Activated naive CD4-positive, alpha-beta T cell treated with anti-CD3 and anti-CD28 coated beads, Interleukin-2, amount 50 U/mL, for 16 hours (primary cell): ENCODE results near the gene NR4A1.

Experiments used
- DNase-seq: peaks from one replicate; pipeline ENCODE4 v3.0.0-alpha.2; 2020

Gene NR4A1

DNA sequence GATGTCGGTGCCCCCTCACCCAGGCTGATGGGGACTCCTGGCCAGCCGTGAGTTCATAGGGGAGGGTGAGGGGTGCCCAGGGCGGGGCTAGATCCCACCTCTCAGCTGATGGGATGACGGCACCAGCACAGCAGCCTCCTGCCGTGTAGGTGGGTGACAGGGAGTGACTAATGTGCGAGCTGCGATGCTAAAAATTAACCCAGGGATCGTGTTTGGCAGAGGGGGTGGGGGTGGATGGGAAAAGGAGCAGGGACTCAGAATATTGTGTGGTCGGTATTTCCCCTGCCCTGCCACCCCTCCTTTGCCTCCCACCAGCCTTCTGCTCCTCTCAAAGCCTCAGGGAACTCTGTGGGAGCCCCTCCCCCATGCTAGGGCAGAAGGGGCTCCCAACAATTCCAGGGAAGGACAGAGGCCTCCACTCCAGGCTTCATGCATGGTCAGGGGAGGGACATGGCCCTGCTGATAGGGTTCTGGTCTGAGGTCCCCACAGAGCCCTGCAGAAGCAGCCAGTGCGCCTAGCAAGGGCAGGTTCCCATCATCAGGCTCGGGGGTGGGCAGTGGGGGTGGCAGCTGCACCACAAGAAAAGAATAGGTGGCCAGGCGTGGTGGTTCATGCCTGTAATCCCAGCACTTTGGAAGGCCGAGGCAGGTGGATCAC is 32.0 kb upstream of the NR4A1 start:
- DNase-seq = no peak

DNA sequence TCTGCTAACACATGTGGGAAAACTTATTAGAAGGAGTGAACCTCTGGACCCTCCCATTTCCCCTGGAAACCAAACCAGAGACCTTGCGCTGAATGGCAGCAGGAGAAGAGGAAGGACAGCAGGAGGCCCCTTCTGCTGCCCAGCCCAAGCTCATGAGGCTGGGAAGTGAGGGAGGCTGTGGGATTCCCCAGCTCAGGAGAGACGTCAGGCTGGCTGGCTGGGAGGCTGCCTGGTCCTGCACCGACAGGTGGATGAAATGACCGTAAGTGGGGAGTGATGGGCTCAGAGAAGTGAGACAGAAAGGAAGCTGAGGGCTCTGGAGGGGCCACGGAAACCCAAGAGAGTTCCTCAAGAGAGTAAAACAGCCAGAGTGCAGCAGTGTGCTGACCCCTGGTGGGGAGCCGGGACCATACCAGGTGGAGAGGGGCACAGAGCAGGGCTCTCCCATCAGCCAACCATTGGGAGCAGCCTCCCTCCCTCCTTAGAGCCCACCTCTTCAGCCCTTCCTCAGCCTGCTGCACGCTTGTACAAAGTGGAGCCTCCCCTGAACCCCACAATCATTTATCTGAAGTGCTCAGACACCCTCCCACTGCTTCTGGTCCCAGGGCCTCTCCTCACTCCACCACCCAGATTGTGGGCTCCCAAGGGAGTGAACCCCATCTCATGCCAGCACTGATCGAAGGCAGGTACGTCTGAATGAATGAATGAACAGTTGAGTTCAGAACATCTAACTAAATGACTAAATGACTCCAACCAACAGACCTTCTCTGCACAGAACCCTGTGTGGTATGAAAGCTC is 30.5 kb upstream of the NR4A1 start:
- DNase-seq = peak; percentile 67

DNA sequence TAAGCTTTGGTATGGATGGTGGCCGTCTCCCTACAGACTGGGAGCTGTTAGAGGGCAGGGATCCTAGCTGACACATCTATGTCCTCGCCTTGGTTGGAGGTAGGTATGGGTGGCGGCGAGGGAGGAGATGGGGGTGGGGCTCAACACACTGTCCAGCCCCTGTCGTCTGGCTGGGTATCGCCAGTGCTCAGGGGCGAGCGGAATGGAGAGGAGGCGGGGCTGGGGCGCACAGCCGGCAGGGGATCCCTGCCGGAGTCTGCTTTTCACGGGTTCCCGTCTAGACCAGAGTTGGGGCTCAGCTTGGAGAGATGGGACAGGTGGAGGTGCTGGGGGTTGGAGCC is 28.4 kb upstream of the NR4A1 start:
- DNase-seq = no peak

DNA sequence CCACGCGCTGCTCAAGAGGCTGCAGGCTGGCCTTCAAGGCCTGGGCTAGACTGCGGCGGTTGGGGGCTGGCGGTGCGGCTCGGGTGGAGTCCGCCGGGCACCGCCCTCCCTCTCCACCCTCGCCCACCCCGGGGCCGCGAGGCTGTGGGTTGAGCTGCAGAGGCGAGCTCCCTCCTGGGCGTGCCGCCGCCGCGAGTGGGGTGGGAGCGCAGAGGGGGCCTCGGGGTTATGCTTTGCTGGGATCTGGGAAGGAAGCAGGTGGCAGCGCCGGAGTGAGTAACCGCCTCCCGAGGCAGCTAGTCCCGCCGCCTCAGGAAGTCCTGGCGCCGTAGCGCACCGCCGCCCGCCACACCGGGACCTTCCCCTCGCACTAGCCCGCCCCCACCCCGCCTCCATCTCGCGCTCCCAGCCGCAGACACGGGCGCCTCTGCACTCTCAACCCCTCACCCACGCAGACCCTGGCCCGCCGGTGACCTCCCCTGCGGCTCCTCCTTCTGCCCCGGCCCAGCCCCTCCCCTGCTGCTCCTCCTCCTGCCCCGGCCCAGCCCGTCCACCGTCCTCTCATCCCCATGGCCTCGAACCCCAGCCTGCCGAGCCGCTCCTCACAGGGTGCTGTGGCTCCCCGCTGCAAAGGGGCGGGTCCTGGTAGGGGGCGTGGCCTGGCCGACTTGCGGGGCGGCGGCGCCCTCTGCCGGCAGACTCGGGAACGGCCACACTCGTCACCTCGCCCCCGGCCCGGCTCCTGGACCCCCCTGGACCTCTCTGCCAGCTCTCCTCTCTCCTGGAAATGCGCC is 27.9 kb upstream of the NR4A1 start:
- DNase-seq = peak; percentile 93

DNA sequence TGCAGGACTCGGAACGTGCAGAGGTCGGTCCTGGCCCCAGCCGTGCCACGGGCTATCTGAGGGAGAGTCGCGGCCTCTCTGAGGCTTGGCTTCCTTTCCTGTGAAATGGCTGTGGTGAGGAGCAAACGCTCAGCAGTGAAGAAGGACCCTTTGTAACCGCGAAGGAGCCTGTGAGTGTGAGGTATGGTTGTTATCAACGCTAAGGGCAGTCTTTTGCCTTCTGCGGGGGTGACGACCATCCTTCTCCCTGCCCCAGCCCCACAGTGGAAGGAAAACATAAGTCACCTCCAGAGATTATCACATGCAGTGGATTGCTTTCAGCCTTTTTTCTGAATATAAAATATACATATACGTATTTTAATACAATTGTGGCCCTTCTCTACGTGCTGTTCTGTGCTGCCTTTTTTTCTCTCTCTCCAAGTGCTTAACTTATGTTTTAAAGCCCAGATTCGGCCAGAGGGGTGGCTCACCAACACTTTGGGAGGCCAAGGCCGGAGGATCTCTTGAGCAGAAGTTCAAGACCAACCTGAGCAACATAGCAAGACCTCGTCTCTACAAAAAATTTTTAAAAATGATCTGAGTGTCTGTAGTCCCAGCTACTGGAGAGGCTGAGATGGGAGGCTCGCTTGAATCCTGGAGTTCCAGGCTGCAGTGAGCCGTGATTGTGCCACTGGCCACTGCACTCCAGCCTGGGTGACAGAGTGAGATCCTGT is 27.1 kb upstream of the NR4A1 start:
- no peak for DNase-seq

DNA sequence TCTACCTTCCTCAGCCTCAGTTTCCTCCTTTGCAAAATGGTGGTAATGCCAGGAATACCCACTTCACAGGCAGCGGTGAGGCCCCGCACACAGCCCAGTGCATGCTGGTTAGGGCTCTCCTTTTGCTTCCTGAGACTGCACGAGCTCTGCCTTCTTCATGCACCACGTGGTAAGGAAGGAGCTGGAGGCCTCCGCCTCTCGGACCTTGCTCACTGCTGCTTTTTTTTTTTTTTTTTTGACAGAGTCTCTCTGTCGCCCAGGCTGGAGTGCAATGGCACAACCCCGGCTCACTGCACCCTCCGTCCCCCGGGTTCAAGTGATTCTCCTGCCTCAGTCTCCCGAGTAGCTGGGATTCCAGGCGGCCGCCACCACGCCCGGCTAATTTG is 26.4 kb upstream of the NR4A1 start:
- DNase-seq = peak; percentile 45

DNA sequence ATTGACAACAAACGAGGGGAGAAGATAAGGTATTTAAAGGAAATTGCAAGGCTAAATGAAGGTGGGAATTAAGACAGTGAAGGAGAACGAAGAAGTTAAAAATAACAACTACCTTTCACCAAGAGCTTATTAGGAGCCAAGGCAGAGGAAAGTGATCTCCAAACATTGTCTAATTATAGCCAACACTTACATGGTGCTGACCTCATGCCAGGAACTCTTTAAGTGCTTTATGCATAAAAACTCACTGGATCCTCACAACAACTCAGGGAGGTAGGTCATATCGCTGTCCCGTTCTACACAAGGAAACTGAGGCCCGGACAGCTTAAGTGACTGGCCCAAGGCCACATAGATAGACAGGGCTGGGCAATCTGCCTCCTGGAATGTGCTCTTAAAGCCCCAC is 25.0 kb upstream of the NR4A1 start:
- no peak for DNase-seq

DNA sequence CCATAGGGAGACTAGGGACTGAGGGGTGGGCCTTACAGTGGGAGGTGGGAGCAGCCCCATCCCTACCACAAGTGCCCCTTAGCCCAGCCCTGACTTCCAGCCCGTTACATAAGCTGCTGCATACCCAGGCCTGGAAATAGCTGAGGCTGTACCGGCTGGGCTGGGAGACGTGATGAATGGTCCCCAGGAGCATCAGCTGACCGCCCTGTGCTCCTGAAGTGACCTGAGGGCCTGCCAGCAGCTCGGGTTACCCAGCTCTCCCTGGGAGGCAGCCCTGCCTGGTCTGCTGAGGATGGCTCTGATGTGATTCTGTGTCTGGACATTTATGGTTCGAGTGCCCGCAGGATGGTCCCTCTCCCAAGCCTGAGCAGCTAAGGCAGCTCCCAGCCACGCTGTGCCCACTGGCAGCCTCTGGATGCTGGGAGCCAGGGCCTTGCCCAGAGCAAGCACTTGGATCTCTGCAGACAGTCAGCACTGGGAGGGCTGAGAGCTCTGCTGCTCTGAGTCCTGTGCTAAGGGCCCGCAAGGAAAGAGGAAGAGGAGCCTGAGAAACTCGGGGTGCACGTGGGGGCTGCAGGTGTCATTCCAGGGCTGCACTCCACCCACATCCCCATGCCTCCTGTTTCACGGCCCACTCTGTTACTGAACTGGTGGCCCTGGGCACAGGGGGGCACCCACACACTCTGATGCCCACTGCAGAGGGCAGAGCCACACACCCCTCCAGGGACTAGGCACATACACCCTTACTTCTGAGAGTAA is 24.0 kb upstream of the NR4A1 start:
- no peak for DNase-seq

DNA sequence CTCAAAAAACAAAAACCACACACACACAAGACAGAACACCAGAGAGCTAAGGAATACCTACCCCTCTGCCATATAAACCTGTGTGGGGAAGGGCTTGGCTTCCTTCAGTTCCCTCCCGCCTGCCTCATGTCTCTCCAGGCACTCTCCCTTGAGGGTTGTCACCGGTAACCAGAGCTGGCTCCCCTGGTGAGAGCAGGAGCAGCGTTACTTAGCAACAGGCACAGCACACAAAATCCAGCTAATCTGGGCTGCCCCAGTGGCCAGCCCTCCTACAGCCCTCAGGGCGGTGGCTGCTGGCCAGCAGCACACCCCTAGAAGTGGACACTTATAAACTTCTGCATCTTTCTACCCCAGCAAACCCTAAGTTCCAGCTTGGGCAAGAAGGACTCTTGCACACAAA is 21.6 kb upstream of the NR4A1 start:
- no peak for DNase-seq

DNA sequence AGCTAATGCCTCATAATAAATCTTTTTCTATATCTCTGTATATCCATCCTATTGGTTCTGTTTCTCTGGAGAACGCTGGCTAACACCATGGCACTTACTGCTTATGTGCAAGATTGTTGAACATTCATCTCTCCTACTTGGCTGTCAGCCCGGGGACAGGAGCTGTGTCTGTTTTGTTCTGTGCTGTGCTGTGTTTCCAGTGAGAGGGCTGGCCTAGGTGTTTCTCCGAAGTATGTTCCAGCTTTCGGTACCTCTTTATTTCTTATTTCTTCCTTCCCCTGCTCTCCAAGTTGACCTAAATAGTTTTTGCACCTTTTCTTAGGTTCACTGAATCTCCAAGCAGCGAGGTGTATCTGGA is 18.8 kb upstream of the NR4A1 start:
- no peak for DNase-seq

DNA sequence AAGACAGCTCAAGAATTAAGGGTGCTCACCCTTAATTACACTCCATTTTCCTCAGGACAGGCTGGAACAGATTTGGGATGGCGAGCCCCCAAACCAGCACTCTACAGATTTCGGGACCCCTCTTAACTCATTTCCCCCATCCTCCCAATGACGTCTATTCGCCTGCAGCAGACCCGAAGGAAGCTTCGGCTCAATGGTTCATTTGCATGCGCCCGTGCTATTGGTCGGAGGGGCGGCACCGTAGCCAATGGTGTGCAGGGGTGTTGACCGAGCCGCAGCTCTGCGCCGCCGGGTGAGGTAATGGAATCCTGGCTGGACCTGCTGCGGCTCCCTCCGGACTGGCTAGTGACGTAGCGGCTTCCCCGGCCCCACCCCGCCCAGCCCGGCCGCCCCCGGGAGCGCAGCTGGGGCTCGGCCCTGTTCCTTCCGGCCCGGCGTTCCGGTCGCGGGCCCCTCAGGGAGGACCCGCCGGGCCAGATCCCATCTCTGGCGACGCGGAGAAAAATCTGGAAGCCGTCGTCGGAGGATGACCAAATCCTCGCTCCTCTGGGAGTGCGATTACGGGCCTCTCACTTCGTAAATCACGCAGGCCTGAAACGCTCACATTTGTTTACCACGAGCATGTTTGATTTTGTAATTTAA is 18.3 kb upstream of the NR4A1 start:
- DNase-seq = peak; percentile 84

DNA sequence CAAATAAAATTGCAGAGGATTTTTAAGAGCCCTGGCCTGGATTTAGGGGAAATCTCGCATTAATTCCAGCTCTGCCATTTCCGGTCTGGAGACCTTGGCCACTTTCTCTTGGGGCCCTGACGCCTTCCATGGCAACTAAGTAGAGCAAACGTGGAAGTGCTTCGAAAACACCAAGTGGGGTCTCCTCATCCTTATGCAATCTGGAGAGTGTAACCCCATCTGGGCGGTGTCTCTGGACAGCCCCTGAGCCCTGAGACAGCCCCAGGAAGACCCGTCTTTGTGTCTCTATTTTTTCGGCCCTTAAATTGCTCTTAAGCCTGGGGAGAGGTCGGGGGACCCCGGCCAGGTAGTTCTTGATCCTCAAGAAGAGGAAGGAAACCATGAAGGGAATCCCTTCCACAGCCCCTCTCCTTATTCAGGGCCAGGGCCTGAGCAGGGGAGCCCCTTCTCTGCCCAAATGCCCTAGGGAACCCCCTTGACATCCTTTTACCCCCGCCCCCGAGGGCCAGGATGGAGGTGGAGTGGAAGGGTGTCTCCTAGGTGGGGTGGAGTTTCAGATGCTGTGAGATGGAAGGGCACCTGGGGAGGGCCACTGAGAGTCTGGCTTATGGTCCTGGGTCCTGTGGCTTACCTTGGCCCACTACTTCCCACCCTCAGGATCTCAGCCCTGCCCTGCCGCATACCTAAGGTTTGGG is 17.6 kb upstream of the NR4A1 start:
- no peak for DNase-seq

DNA sequence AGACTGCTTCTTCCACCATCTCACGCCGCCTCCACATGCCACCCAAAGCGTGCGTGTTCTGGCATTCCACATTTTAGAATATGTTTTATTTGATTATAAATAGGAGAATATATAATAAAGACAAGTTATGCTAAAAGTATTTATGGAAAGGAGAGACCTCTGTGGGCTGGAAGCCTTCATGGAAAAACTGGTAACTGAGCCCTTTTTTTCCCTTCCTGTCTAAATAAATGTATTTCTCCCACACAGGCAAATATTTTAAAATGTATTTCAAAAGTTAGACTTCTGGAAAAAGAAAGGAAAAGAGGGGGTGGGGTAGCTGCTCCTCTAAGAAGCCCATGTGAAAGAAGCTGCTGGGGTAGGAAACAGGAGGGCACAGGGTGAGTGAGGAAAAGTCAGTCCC is 16.1 kb upstream of the NR4A1 start:
- no peak for DNase-seq

DNA sequence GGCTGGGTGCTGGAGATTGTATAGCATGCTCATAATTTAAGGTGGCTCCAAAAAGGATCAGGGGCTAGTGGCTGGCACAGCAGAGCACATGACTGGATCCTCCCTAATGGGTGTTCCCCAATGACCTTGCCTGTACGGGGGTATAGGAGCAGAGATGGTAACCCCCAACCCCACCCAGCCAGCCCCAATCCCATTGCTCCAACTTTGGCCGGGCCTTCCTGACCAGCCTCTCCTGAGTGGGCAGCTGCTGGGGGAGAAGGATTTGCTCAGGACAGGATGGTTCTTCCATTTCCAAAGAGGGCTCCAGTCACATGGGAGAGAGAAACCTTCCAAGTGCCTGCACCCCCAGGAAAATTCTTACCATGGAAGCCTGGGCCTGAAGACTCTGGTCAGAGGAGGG is 15.3 kb upstream of the NR4A1 start:
- DNase-seq = no peak

DNA sequence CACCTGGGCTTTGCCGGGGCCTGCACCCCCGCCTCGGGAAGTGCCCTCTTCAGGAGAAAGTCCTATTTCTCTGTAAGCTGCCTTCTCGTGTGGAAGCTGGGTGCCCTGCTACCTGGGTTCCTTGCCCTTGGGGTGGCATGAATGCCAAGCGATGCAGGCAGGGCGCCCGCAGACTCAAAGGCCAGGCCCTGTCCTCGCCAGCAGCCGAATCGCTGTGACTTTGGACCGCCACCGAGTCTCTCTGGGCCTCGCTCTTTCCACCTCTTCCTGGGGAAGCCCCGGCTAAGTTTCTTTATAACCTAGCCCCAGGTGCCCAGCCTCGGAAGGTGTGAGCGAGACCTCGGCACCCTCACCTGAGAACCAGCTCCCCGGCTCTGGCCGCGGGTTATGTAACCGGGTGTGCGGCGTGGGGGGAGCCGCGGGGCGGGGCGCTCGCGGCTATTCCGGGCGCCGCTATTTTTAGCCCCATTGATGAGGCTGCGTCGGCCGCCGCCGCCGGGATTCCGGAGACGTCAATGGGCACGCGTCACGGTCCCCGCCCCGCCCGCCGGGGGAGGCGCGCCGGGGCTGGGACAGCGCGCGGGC is 14.6 kb upstream of the NR4A1 start:
- peak; percentile 75 for DNase-seq

DNA sequence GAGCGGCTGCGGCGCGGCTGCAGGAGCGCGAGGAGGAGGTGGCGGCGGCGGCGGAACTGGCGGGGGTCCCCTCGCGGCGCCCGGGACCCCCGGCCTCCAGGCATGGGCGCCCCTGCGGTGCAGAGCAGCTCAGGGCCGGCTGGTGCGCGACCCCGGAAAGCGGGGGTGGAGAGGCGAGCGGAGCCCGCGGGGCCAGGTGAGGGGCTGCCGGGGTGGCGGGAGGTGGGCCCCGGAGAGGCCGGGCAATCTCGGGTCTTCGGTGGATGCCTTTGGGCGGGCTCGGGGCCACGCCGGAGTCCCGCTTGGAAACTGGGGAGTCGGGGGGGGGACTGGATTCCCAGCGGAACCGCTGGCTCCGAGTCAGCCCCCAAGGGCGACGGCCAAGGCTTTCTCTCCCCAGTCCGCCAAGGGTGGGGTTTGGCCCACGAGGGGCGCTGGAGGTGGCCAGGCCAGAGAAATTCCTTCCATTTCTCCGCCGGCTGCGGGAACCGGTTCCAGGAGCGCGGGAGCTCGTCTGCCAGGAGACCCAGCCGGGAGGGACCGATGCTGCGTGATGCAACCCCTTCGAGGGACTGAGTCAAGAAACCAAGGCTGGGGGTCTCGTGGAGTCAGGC is 13.9 kb upstream of the NR4A1 start:
- DNase-seq = no peak

DNA sequence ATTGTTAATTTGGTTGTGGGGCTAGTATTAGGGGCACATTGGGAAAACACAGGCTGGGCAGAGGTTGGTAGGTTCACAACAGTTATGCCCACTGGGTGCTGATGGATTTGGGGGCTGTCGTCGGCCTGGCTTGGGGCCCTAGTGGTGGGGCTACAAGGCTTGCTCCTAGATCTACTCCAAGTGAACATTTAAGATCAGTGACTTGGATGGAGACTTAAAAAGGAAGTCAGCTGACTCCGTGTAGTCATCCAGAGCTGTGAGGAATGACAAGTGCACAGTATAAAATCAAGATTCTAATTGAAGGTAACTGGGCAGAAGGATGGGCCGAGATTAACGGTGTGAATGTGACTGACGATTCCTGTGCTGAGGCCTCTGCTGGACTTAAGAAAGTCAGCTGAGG is 12.8 kb upstream of the NR4A1 start:
- no peak for DNase-seq

DNA sequence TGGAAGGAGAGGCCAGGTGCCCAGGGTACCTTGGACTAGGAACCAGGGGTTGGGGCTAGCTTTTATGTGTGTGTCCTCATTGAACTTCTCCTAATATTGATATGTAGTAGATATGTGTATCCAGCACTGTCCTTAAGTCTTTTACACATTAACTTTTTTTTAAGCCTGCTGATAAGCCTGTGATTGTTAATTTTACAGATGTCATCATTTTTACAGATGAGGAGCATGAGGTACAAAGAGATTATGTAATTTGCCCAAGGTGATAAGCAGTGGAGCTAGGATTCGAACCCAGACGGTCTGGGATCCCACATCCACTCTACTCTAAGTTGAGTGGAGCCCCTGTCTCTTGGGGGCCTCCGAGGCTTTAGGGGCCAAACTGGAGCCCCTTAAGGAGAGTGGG is 10.2 kb upstream of the NR4A1 start:
- DNase-seq = no peak

DNA sequence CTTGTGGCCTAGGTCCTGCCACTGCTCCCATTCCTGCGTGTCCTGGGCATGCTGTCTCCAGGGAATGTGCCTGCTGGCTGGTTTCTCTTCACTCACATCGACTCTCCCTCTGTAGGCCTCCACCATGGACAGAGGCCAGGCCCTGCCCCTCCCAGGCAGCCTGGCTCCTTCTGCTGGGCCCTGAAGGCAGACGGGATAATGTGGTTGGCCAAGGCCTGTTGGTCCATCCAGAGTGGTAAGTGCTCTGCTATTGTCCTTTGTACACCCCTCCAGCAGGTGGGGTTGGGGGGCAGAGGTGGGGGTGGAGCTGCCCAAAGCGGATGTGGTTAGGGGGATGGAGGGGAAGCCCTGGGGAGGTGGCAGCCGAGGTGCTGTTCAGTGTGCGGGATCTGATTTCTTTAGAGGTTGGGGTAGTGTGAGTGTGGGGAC is 9.5 kb upstream of the NR4A1 start:
- no peak for DNase-seq

DNA sequence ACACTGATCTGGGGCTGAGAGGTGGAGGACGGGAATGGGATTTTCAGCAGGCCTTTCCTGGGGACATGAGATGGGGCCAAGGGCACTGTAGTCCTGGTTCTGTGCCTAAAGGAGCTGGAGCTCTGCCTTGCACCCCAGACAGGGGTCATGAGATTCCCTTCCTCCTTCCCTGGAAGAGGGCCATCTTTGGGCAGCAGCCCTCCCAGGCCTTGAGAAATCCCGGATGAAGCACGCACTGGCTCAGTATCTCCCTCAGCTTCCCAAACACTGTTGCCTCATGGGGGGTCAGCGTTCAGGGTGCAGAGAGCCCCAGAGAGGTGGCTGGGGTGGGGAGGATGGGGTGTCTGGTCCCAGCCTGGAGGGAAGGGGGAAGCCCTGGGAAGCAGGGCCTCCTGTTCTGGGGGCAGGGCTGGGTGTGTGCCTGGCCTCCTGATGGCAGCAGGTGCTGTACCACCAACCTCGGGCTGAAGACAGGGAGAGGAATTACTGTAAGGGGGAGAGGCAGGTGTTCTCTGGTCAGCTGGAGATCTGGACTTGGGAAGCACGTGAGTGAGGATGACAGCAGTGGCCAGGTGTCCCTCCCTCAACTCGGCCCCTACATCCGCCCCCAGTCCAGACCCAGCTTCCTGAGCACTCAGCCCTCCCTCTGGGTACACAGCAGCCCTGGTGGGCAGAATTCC is 8.4 kb upstream of the NR4A1 start:
- DNase-seq = no peak
